ENCODE results near the gene PLA2G7.

The PLA2G7 gene

GRCh38 chr6:46687619-46688097 is 47.5 kb downstream of the PLA2G7 start, which contains the start of gene TDRD6:
TDRD6 (plus strand) TSS chr6:46687885; CDS start chr6:46688129, 244 bp downstream.
- no peak for FAIRE-seq

- no peak for FAIRE-seq
These were observed 50.4 kb downstream of the PLA2G7 start for GRCh38 chr6:46684771-46685170.

DNA sequence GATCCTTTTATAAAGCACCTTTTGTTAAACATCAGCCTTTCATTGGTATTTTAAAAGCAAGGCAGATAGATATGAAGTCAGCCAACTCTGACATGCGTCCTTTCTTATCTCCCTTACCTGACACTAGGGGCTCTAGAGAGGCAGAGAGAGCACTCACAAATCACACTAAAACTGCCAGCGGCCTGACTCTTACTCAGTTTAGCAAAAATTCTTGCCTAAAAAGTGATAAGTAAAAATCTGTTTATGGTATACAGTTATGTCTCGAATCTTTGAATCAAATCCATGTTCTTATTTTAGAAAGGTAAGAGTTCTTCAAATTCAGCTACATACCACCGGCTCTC is 57.9 kb downstream of the PLA2G7 start:
- no peak for FAIRE-seq

- FAIRE-seq = no peak
These were observed 58.4 kb downstream of the PLA2G7 start for GRCh38 chr6:46676604-46677313.

DNA sequence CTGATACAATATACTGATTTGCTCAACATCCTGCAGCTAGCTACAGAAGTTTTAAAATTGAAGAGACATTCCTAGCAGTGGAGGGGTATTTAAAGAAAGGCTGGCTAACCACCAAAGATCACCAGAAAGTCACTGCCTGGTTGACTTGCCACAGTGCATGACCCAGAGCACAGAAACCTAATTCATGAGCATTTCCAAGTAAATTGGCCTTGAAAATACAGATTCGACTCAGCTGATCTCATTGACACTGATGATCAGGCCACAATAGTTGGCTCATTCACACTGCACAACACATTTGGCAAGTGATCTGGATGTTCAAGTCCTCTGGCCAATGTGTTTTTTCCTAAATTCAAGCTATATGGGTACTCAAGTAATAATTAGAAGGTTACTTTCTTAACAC is 60.8 kb downstream of the PLA2G7 start:
- FAIRE-seq = no peak

GRCh38 chr6:46667377-46667776 is 67.8 kb downstream of the PLA2G7 start:
- no peak for FAIRE-seq

DNA sequence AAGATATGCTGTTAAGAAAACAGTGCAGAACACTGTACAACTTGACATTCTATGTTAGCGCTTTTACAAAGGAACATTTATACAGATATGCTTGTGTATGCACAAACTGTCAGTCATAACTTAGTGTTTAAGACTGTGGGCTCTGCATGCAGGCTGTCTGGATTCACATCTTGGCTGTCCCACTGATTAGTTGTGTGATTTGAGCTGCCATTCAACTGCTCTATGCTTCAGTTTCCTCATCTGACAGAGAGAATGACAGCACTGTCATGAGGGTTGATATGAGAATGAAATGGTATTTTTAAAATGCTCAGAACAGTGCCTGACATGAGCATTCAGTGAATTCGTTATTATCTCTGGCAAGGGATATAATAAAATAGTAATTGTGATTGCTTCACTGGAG is 73.7 kb downstream of the PLA2G7 start:
- FAIRE-seq = no peak

DNA sequence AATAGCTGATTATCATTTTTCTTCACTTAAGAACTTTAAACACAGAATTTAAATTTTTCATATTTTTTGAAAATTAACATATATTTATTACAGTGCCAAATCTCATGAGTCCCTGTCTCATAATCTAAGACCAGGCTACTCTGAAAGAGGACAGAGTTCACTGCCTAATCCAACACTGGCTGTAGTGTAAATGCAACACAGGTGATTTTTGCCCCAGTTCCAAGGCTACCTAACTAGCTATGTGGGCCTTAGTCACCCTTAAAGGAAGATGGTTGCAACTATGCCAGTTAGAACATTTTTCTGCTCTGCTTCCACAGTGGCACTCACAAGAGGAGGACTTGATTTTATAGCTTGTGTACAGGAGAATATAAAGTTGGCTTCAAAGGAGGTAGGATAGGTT is 77.5 kb downstream of the PLA2G7 start:
- FAIRE-seq = no peak

- FAIRE-seq = no peak
These were observed 79.4 kb downstream of the PLA2G7 start for GRCh38 chr6:46655803-46656202.
